Heart left ventricle (tissue), 16 donors: ENCODE measurements around the gene PTBP3. TPM values are rescaled to one million over a fixed set of nuclear protein-coding genes. Genes with fewer than 3 reads are reported as not detected.

Source experiments
- ATAC-seq, 4 donors: fragments of 200-7000 bp; cut with Tn5 transposase; one replicate each; pipeline ENCODE4 v1.9.1; 2020 to 2022; ENCODE audit warnings: moderate library complexity in 4 of 4, mild to moderate bottlenecking in 3 of 4, moderate number of reproducible peaks in 1 of 4
- DNase-seq, 5 donors: peaks; one replicate each; pipeline ENCODE4 v3.0.0-alpha.2; 2020
- H3K27ac ChIP-seq, 12 donors: fragments of 200-600 bp; sonication (generic) in 4 of 12; one replicate each; pipeline versions ENCODE4 v1.5.0 to v1.8.0; 2016 to 2022; ENCODE audit warnings: mild to moderate bottlenecking in 2 of 12
- H3K27me3 ChIP-seq, 9 donors: fragments of 200-600 bp; sonication (generic) in 2 of 9; one replicate each; pipeline versions ENCODE4 v1.5.1 to v1.8.0; 2016 to 2022; ENCODE audit warnings: mild to moderate bottlenecking in 3 of 9
- H3K36me3 ChIP-seq, 9 donors: fragments of 200-600 bp; sonication (generic) in 2 of 9; one replicate each; pipeline versions ENCODE4 v1.5.0 to v1.8.0; 2018 to 2022; ENCODE audit warnings: mild to moderate bottlenecking in 2 of 9
- H3K4me1 ChIP-seq, 12 donors: fragments of 200-600 bp; sonication (generic) in 4 of 12; one replicate each; pipeline versions ENCODE4 v1.5.0 to v1.8.0; 2016 to 2022; ENCODE audit warnings: mild to moderate bottlenecking in 3 of 12
- H3K4me3 ChIP-seq, 12 donors: fragments of 200-600 bp; sonication (generic) in 4 of 12; one replicate each; pipeline versions ENCODE4 v1.5.0 to v1.8.0; 2017 to 2022; ENCODE audit warnings: mild to moderate bottlenecking in 9 of 12, moderate library complexity in 4 of 12
- H3K9me3 ChIP-seq, 12 donors: fragments of 200-600 bp; sonication (generic) in 4 of 12; one replicate each; pipeline versions ENCODE4 v1.5.0 to v1.8.0; 2016 to 2022; ENCODE audit warnings: mild to moderate bottlenecking in 1 of 12
- POLR2A ChIP-seq, 2 donors: fragments of 450-650 bp; IDR thresholded peaks; one replicate each; pipeline ENCODE4 v1.6.1; 2017; ENCODE audit warnings: antibody characterized with exemption in 2 of 2, mild to moderate bottlenecking in 2 of 2, moderate library complexity in 2 of 2
- WGBS, 4 donors: extraction: QIAGEN DNeasy Blood & Tissue Kit in 2 of 4; methylation state at CpG; one replicate each; pipeline versions ENCODE4 v1.1.5 to v1.1.7; 2013 to 2018; 5-methylcytosine and 5-hydroxymethylcytosine counted together
- intact Hi-C, 10 donors: fragments of 100-400 bp; cut with DNase I; formaldehyde crosslinking; loops; one replicate each; pipeline versions ENCODE4 v1.11.1 to v1.14.2; 2022
- polyA plus RNA-seq, 2 donors: library from polyadenylated mRNA; stranded (reverse); fragments of 200-250 nt; gene quantifications; one replicate each; pipeline ENCODE4 v1.2.3, GENCODE V29; 2013
- total RNA-seq, 9 donors: library from RNA; depleted of rRNA in 2 of 9; stranded (reverse); fragments of >200 nt in 2 of 9; fragmentation: NEBNext Ultra II Directional in 3 of 9; extraction: Animal tissue kit (Norgen Biotek cat#: 25700) in 3 of 9; gene quantifications; one replicate each; pipeline versions ENCODE4 v1.1.0 to v1.2.4, GENCODE V29; 2016 to 2023
- TF ChIP-seq, protein P1 (sequence below), 12 donors: fragments of 200-600 bp; sonication (generic) in 4 of 12; IDR thresholded peaks; one replicate each; pipeline versions ENCODE4 v1.5.0 to v1.8.0; 2018 to 2022; ENCODE audit warnings: antibody characterized with exemption in 12 of 12, mild to moderate bottlenecking in 5 of 12
- donor health status: ischemic (EF 13 %, LVEDD 7.1; RV severe dilation, severe dysfunction).
- donor health status: healthy with polysubstance abuse.
- donor health status: DM: no; HTN: yes; CAD: no.
- donor health status: DM: no; HTN: no; CAD: no.
- donor health status: ischemic (EF 25% LVEDD 6.9; RV normal size, moderate dysfunction).
- donor health status: ischemic (EF 25% LVEDD 5.7; RV mildly dilated, moderate dysfunction).
- donor health status: healthy.
- donor health status: DM: yes; HTN: yes; CAD: no.
- donor health status: ischemic (EF 35%, LVEDD 5.7; RV mildly dilated, moderate dysfunction).
- donor health status: nonischemic (EF 11% LVEDD 7.7; RV severe dilation, severe dysfunction).
- donor health status: DM: yes; HTN: yes; CAD: no.
- donor health status: PGD.
- donor health status: ischemic (EF 29% LVEDD 5.4; RV normal size, mild dysfunction).
- donor health status: nonischemic (EF 23%, LVEDD 6.1; RV moderate dilation, normal function).

PTBP3 gene
- total and polyA plus RNA-seq, 11 donors = 2.8 to 49.0 (median 13.7) TPM

DNA sequence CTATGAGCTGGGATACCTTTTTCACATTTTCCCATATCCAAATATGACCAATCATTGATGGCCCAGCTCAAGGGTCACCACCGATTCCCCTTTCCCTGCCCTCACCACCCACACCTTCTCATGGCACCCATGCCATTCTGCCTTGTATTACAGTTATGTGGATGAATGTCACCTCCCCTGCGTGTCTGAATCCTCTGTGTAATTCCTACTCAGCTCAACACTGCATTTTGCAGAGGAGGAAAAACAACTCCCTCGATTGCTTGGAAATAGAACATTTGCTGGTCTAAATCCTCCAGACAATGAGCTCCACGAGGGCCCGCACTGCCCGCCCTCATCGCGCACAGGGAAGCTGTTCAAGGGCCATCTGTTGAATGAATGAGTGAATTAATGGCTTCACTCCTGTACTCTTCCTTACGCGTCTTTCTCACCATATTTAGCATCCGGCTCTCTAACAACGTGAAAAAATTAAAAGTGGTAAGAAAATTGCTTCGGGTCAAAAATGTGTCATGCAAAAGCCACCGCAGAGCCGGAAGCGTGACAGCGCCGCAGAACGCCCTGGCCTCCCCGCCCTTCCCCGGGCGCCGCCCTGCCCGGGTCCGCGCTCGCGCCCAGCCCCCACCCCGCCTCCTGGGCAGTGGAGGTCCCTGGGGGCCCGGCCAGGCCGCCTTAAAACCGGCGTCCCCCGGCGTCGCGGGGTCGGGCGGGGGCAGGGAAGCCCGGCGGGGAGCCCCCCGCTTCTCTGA lies 159.0 kb downstream of the PTBP3 start:
- TF ChIP-seq POLR2A (IDR thresholded peaks at IDR 0.05) = no peak
- TF ChIP-seq, protein P1, sequence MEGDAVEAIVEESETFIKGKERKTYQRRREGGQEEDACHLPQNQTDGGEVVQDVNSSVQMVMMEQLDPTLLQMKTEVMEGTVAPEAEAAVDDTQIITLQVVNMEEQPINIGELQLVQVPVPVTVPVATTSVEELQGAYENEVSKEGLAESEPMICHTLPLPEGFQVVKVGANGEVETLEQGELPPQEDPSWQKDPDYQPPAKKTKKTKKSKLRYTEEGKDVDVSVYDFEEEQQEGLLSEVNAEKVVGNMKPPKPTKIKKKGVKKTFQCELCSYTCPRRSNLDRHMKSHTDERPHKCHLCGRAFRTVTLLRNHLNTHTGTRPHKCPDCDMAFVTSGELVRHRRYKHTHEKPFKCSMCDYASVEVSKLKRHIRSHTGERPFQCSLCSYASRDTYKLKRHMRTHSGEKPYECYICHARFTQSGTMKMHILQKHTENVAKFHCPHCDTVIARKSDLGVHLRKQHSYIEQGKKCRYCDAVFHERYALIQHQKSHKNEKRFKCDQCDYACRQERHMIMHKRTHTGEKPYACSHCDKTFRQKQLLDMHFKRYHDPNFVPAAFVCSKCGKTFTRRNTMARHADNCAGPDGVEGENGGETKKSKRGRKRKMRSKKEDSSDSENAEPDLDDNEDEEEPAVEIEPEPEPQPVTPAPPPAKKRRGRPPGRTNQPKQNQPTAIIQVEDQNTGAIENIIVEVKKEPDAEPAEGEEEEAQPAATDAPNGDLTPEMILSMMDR (IDR thresholded peaks at IDR 0.05) = no peak
- H3K27ac ChIP-seq = peak overlapping the region in 11 of 12 donors; percentile 22 to 88 (median 60)
- H3K4me3 ChIP-seq = peak overlapping the region; percentile 36 to 93 (median 68)

DNA sequence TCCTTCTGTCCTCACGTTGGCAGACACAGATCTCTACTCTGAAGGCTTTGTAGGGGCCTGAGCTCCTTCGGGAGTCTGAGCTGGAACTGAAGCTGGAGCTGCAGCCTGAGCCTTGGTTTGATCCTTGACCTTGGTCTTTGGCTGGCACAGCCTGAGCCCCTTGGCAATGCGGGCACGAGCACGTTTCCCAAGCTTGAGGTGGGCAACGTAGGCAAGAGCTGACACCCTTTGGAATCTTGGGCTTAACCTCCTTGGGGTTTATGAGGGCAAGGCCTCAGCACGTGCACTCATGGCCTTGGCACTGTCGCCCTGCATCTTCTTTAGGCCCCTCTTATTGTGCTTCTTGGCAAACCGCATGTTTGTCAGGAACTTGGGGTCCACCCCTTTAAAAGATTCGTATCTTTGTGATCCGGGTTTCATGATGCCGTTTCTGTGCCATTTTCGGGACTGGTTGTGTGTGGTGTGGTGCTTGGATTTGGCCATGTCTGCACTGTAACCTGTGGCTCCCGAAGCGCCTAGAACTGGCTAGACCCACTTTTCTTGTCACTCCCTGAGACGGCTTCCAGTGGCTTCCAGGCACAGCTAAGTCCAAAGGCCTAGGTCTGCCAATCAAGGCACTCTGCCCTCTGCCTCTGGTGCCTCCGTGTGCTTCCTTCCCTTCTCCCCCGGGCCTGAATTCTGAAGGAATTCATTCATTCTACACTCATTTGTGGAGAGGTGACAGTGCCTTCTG lies 159.8 kb downstream of the PTBP3 start:
- Histone ChIP-seq H3K27me3 (no peaks in the 10 kb centered on the region), H3K4me3 (peak overlapping the region in 7 of 12 donors; percentile 53 to 80 (median 72)), H3K4me1 (peaks cover 0 to 55% (median 6%) of the 10 kb centered on the region in 12 donors), H3K27ac (peak overlapping the region in 2 of 12 donors; percentile 52 to 88), H3K9me3 (no peaks in the 10 kb centered on the region), H3K36me3 (no peaks in the 10 kb centered on the region)
- no peak for ATAC-seq
- TF ChIP-seq, protein P1 (IDR thresholded peaks at IDR 0.05) = no peak
- no peak for TF ChIP-seq POLR2A (IDR thresholded peaks at IDR 0.05)
- intact Hi-C loops = loop anchor here in 4 of 10 donors (5.0 to 10.0 kb wide), 4 partner anchors 61 to 161 kb away; partner anchors contain the start of gene PTBP3 (in 2 of the 4)
- DNase-seq = no peak
- 93 to 97% (median 94%) methylated on average over 16 to 18 of the region's 18 CpGs for WGBS, 4 donors

More for the DNA sequence above, 159.0 kb downstream of the PTBP3 start:
- intact Hi-C loops = loop anchor here in 4 of 10 donors (5.0 to 10.0 kb wide), 4 partner anchors 60 to 160 kb away; partner anchors contain the start of gene PTBP3 (in 2 of the 4)
- no peaks in the 10 kb centered on the region for H3K36me3 ChIP-seq
- WGBS, 4 donors = 5 to 11% (median 7%) methylated on average over 21 to 42 of the region's 42 CpGs
- peaks cover 0 to 57% (median 6%) of the 10 kb centered on the region in 12 donors for H3K4me1 ChIP-seq
- ATAC-seq (peak in 3 of 4 donors; percentile 82 to 92 (median 90)), DNase-seq (peak; percentile 59 to 90 (median 73))
- no peaks in the 10 kb centered on the region for H3K27me3 ChIP-seq
- H3K9me3 ChIP-seq = no peaks in the 10 kb centered on the region

DNA sequence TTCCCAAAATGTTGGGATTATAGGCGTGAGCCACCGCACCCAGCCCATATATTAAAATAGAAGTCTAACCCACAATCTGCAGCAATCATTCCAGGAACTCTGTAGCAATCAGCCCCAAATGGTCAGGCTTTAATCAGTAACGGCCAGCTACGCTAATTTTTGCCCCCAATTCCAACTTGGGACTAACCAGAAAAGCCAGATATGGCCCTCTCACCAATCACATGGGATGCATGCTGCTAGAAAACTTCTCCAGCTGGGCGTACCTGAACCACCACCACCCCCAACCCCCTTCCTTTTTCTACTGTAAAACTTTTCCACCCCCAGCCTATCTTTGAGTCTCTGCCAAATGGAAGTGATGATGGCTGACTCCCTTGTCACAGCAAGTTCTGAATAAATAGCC lies 162.5 kb downstream of the PTBP3 start:
- intact Hi-C loops = loop anchor here in 4 of 10 donors (5.0 to 10.0 kb wide), 4 partner anchors 64 to 164 kb away; partner anchors contain the start of gene PTBP3 (in 2 of the 4)
- no peak for TF ChIP-seq POLR2A (IDR thresholded peaks at IDR 0.05)
- H3K9me3 ChIP-seq = no peaks in the 10 kb centered on the region
- no peaks in the 10 kb centered on the region for H3K27me3 ChIP-seq
- ATAC-seq = no peak
- H3K4me1 ChIP-seq = peaks cover 0 to 45% (median 9%) of the 10 kb centered on the region in 12 donors
- no peak overlapping the region for H3K27ac ChIP-seq
- no peaks in the 10 kb centered on the region for H3K36me3 ChIP-seq
- WGBS, 4 donors = 82 to 94% (median 91%) methylated on average over 5 of the region's 5 CpGs
- DNase-seq = no peak
- H3K4me3 ChIP-seq = no peak overlapping the region

DNA sequence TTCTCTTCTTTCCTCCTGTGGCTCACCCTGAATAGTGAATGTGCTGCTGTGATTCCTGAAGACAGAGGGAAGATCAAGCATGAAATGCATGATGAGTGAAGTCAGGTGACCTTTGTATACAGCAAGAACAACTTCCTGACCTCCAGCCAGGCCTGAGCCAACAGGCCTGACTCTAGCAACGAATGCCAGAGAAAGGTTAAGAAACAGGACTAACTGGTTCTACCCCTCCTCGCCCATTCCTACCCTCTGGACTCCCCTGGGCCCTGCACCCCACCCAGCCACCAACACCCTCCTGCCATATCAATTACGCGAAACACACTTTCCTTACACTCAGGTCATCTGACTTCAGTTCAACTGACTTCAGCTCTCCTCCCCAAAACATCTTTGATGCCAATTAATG lies 163.2 kb downstream of the PTBP3 start:
- ATAC-seq (no peak), DNase-seq (no peak)
- intact Hi-C loops = loop anchor here in 4 of 10 donors (5.0 to 10.0 kb wide), 4 partner anchors 65 to 165 kb away; partner anchors contain the start of gene PTBP3 (in 2 of the 4)
- Histone ChIP-seq H3K36me3 (no peaks in the 10 kb centered on the region), H3K4me1 (peaks cover 0 to 37% (median 6%) of the 10 kb centered on the region in 12 donors), H3K27me3 (no peaks in the 10 kb centered on the region), H3K9me3 (no peaks in the 10 kb centered on the region), H3K27ac (no peak overlapping the region), H3K4me3 (no peak overlapping the region)
- WGBS, 4 donors = 70 to 85% (median 83%) methylated on average over 4 of the region's 4 CpGs
- TF ChIP-seq, protein P1 (IDR thresholded peaks at IDR 0.05) = no peak
- no peak for TF ChIP-seq POLR2A (IDR thresholded peaks at IDR 0.05)
